NCI-H1694 treated with DMSO at 0.1 percent for 48 hours (cell line): Measurements from ENCODE around the gene BCORL1.
A peak's percentile ranks its signal among the peaks of the same experiment; 100 is the strongest.

ENCODE experiments used
- DNase-seq: peaks from one replicate; lab custom pipeline; 2025; lab: John Stamatoyannopoulos, UW

BCORL1 gene

GRCh38 chrX:129982300-129983251 lies at the start of gene BCORL1:
BCORL1 (plus strand) TSS chrX:129982635; CDS start chrX:130005232, 22,597 bp downstream.
- peak; percentile 87 for DNase-seq

GRCh38 chrX:129932821-129933321 lies 49.6 kb upstream of the BCORL1 start:
- DNase-seq: no peak

- no peak for DNase-seq
Observed at GRCh38 chrX:129933700-129934099, 48.7 kb upstream of the BCORL1 start.

- no peak for DNase-seq
Observed at GRCh38 chrX:129934461-129934860, 48.0 kb upstream of the BCORL1 start.

- DNase-seq: no peak
Observed at GRCh38 chrX:129934952-129935351, 47.5 kb upstream of the BCORL1 start.

GRCh38 chrX:129938081-129938480 lies 44.4 kb upstream of the BCORL1 start:
- DNase-seq: no peak

- no peak for DNase-seq
Observed at GRCh38 chrX:129939986-129940385, 42.4 kb upstream of the BCORL1 start.

- DNase-seq: no peak
Observed at GRCh38 chrX:129940721-129941120, 41.7 kb upstream of the BCORL1 start.

GRCh38 chrX:129945131-129945530 lies 37.3 kb upstream of the BCORL1 start:
- no peak for DNase-seq

GRCh38 chrX:129953334-129953648 lies 29.1 kb upstream of the BCORL1 start:
- DNase-seq: no peak

GRCh38 chrX:129953881-129954280 lies 28.6 kb upstream of the BCORL1 start:
- no peak for DNase-seq

GRCh38 chrX:129954804-129955203 lies 27.6 kb upstream of the BCORL1 start:
- DNase-seq: no peak

GRCh38 chrX:129955682-129956081 lies 26.8 kb upstream of the BCORL1 start:
- DNase-seq: no peak

GRCh38 chrX:129956145-129956544 lies 26.3 kb upstream of the BCORL1 start:
- DNase-seq: no peak

GRCh38 chrX:129956765-129957164 lies 25.7 kb upstream of the BCORL1 start:
- no peak for DNase-seq

GRCh38 chrX:129957241-129958082 lies 25.0 kb upstream of the BCORL1 start:
- no peak for DNase-seq

- no peak for DNase-seq
Observed at GRCh38 chrX:129958083-129958465, 24.4 kb upstream of the BCORL1 start.

- DNase-seq: no peak
Observed at GRCh38 chrX:129958814-129959492, 23.5 kb upstream of the BCORL1 start.

GRCh38 chrX:129959493-129959832 lies 23.0 kb upstream of the BCORL1 start:
- no peak for DNase-seq

- no peak for DNase-seq
Observed at GRCh38 chrX:129961180-129962083, 21.0 kb upstream of the BCORL1 start.

- DNase-seq: no peak
Observed at GRCh38 chrX:129963729-129964128, 18.7 kb upstream of the BCORL1 start.
